BLaER1 treated with 17β-estradiol and CSF1 and Interleukin-3, amounts not matched to agents 10 nM and 100 nM (cell line): Measurements from ENCODE around the gene OPALIN.

Experiments
- H3K27ac ChIP-seq, 11 experiments: shearing (Covaris generic); formaldehyde crosslinking; 2 replicates each; pipeline ENCODE4 v1.8.1; 2022
- H3K27me3 ChIP-seq, 11 experiments: shearing (Covaris generic); formaldehyde crosslinking; 2 replicates each; pipeline ENCODE4 v1.8.1; 2022
- H3K36me3 ChIP-seq, 11 experiments: shearing (Covaris generic); formaldehyde crosslinking; 2 replicates each; pipeline ENCODE4 v1.8.1; 2022
- H3K4me1 ChIP-seq, 10 experiments: shearing (Covaris generic); formaldehyde crosslinking; 2 replicates each; pipeline ENCODE4 v1.8.1; 2022
- H3K4me2 ChIP-seq, 11 experiments: shearing (Covaris generic); formaldehyde crosslinking; 2 replicates each; pipeline ENCODE4 v1.8.1; 2022
- H3K4me3 ChIP-seq, 10 experiments: shearing (Covaris generic); formaldehyde crosslinking; 2 replicates each; pipeline ENCODE4 v1.8.1; 2022
- H3K9ac ChIP-seq, 11 experiments: shearing (Covaris generic); formaldehyde crosslinking; 2 replicates each; pipeline ENCODE4 v1.8.1; 2022
- H3K9me3 ChIP-seq, 11 experiments: shearing (Covaris generic); formaldehyde crosslinking; replicated peaks in 1 of 11; 2 replicates each; pipeline ENCODE4 v1.8.1; 2022
- H4K20me1 ChIP-seq, 11 experiments: shearing (Covaris generic); formaldehyde crosslinking; 2 replicates each; pipeline ENCODE4 v1.8.1; 2022
- Cebpa-rat ChIP-seq, 11 experiments: shearing (Covaris generic); IDR thresholded peaks; 2 replicates each; pipeline ENCODE4 v1.8.1; 2022

OPALIN gene

DNA sequence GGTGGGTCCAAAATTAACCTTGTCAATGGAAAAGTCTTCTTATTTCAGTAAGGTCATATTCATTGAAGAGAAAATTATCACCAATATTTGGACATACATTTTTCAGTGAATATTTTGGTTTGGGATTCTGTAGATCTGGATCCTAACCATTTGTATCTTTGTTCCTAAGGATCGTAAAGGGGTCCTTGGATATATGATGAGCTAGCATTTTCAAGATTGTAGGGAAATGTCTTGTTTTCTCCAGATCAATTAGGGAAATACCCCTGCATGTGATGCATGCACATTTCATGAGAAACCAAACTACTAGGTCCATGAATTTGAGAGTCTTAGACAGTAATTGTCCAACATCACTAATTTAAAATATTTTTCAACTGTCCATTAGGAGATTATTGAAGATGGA, 36.5 kb downstream of the OPALIN start:
- no peaks in the 10 kb centered on the region for H3K9me3 ChIP-seq
- H3K4me1 ChIP-seq: peaks cover 0 to 20% (median 9%) of the 10 kb centered on the region in 10 experiments; a peak in 13 of 20 replicates
- no peak overlapping the region for H3K9ac ChIP-seq
- no peaks in the 10 kb centered on the region for H3K27me3 ChIP-seq
- no peak overlapping the region for H3K4me3 ChIP-seq
- H3K4me2 ChIP-seq: no peak overlapping the region
- no peak for TF ChIP-seq Cebpa-rat (IDR thresholded peaks at IDR 0.05)
- H3K36me3 ChIP-seq: peaks cover 0 to 100% (median 98%) of the 10 kb centered on the region in 11 experiments; a peak in 17 of 22 replicates
- H3K27ac ChIP-seq: peak overlapping the region in 1 of 11 experiments; percentile 12; a peak in 1 of 22 replicates
- peaks cover 0 to 98% (median 0%) of the 10 kb centered on the region in 11 experiments; a peak in 4 of 22 replicates for H4K20me1 ChIP-seq

DNA sequence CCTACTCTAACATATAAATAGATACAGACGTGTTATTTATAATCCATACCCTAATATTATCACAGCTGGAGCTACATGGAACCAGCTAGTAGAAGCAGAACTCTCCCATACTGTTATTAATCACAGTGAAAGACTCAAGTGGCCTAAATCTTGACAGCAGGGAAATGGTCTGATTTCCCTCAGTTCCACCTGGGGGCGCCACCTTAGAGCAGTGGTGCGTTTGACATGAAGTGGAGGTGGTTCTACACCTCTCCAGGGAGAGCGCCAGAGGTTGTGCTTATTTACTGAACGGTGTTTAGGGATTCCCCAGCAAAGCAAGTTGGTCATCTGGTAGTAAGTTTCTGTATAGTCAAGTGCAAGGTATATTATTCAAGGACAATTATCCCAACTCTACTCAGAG, 37.0 kb downstream of the OPALIN start:
- no peaks in the 10 kb centered on the region for H3K9me3 ChIP-seq
- peaks cover 0 to 100% (median 98%) of the 10 kb centered on the region in 11 experiments; a peak in 17 of 22 replicates for H3K36me3 ChIP-seq
- peak overlapping the region in 1 of 11 experiments; percentile 12; a peak in 1 of 22 replicates for H3K27ac ChIP-seq
- H3K4me3 ChIP-seq: no peak overlapping the region
- no peak for TF ChIP-seq Cebpa-rat (IDR thresholded peaks at IDR 0.05)
- no peak overlapping the region for H3K4me2 ChIP-seq
- H3K9ac ChIP-seq: no peak overlapping the region
- no peaks in the 10 kb centered on the region for H3K27me3 ChIP-seq
- H4K20me1 ChIP-seq: peaks cover 0 to 98% (median 0%) of the 10 kb centered on the region in 11 experiments; a peak in 4 of 22 replicates
- peaks cover 0 to 20% (median 10%) of the 10 kb centered on the region in 10 experiments; a peak in 14 of 20 replicates for H3K4me1 ChIP-seq

DNA sequence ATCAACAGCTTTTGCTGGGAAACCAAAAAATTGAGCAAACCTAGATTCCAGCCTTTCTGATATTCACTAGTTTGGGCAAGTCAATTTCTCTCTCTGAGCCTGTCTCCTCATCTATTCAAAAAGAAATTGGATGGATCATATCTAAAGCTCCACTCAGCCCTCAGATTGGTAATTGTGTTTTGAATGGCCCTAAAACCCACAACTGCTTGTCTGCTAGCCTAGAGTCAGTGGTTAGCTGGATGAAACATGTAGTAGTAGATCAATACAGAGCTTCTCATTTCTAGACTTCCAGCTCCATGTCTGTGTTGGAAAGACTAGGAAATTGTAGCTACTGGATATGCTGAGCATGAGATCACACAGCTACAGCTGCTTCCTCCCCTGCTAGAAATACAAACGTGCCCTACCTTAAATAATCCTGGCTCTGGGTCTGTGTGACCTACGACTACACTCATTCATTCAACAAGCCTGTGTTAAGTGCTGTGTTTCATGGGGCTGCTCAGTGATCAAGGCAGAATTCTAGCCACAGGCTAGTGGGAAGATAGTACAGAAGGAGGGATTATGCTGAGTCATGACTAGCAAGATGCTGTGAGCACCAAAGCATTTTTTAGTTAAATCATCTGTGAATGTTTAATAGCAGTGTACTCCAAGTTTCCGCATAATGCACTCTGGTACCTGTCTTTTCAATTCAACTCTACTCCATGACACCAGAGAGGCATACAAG, 38.9 kb downstream of the OPALIN start:
- Histone ChIP-seq H3K9me3 (no peaks in the 10 kb centered on the region), H3K27me3 (no peaks in the 10 kb centered on the region), H3K4me1 (peaks cover 8 to 31% (median 26%) of the 10 kb centered on the region in 10 experiments), H4K20me1 (peaks cover 0 to 98% (median 0%) of the 10 kb centered on the region in 11 experiments; a peak in 4 of 22 replicates), H3K4me3 (no peak overlapping the region), H3K9ac (peak overlapping the region in 3 of 11 experiments; percentile 3 to 39 (median 20); a peak in 3 of 22 replicates), H3K36me3 (peaks cover 0 to 100% (median 82%) of the 10 kb centered on the region in 11 experiments; a peak in 17 of 22 replicates), H3K4me2 (peak overlapping the region in 3 of 11 experiments; percentile 7 to 27 (median 7); a peak in 2 of 22 replicates), H3K27ac (peak overlapping the region in 6 of 11 experiments; percentile 11 to 69 (median 34); a peak in 9 of 22 replicates)
- no peak for TF ChIP-seq Cebpa-rat (IDR thresholded peaks at IDR 0.05)

DNA sequence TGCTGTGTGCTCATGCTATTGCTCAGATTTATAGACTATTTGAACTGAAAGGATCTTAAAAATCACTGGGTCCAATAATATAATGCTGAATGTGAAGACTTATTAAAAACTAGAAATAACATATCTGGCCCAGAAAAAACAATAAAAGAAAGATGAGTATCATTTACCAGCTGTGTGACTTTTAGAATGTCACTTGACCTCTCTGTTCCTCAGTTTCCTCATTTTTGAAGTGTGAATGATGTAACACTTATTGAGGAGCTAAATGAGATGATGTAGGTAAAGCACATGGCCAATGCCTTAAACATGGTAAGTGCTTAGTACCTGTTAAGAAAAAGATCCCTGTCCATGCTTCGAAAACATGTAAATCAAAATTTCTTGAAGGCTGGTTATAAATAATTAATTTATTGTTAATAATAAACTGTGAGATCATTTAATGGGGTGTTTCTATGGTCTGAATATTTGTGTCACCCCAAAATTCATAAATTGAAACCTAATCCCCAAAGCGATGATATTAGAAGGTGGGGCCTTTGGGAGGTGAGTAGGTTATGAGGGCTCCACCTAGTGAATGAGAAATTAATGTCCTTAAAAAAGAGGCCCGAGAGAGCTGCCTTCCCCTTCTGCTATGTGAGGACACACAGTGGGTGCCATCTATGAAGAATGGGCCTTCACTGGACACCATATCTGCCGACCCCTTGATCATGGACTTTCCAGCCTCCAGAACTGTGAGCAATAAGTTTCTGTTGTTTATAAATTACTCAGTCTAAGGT, 41.6 kb downstream of the OPALIN start:
- Histone ChIP-seq H3K9ac (no peak overlapping the region), H4K20me1 (peaks cover 0 to 98% (median 0%) of the 10 kb centered on the region in 11 experiments; a peak in 4 of 22 replicates), H3K4me2 (peak overlapping the region in 1 of 11 experiments; percentile 46; a peak in 3 of 22 replicates), H3K4me1 (peaks cover 8 to 57% (median 52%) of the 10 kb centered on the region in 10 experiments), H3K9me3 (no peaks in the 10 kb centered on the region), H3K4me3 (no peak overlapping the region), H3K36me3 (peaks cover 0 to 100% (median 55%) of the 10 kb centered on the region in 11 experiments; a peak in 15 of 22 replicates), H3K27ac (peak overlapping the region in 1 of 11 experiments; percentile 31; a peak in 2 of 22 replicates), H3K27me3 (no peaks in the 10 kb centered on the region)
- TF ChIP-seq Cebpa-rat (IDR thresholded peaks at IDR 0.05): no peak

DNA sequence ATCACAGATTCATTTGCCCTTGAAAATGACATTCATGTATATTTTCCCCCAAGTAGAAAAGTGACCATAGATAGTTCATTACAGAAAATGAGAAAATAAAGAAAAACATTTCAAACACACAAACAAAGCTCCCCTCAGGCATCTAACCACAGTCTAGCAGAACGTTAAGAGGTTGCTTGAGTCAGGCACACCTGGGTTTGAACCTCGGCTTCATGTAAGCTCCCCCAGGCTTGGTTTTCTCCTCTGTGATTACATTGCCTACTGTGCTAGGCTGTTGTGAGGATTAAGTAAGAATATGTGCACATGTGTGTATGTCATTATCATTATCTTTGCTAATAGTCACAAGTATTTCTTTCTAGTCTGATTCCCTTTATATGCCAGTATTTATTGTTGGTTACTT, 45.5 kb downstream of the OPALIN start:
- peaks cover 0 to 100% (median 18%) of the 10 kb centered on the region in 11 experiments; a peak in 13 of 22 replicates for H3K36me3 ChIP-seq
- H4K20me1 ChIP-seq: peaks cover 0 to 85% (median 0%) of the 10 kb centered on the region in 11 experiments; a peak in 4 of 22 replicates
- H3K4me2 ChIP-seq: peak overlapping the region in 10 of 11 experiments; percentile 15 to 98 (median 94); a peak in 17 of 22 replicates
- peak overlapping the region in 5 of 11 experiments; percentile 15 to 42 (median 32); a peak in 5 of 22 replicates for H3K9ac ChIP-seq
- H3K9me3 ChIP-seq: no peaks in the 10 kb centered on the region
- peak overlapping the region in 2 of 10 experiments; percentile 72 to 89; a peak in 2 of 20 replicates for H3K4me3 ChIP-seq
- H3K27me3 ChIP-seq: no peaks in the 10 kb centered on the region
- peaks cover 37 to 86% (median 84%) of the 10 kb centered on the region in 10 experiments for H3K4me1 ChIP-seq
- H3K27ac ChIP-seq: peak overlapping the region in 8 of 11 experiments; percentile 1 to 93 (median 60); a peak in 12 of 22 replicates
- TF ChIP-seq Cebpa-rat (IDR thresholded peaks at IDR 0.05): no peak

DNA sequence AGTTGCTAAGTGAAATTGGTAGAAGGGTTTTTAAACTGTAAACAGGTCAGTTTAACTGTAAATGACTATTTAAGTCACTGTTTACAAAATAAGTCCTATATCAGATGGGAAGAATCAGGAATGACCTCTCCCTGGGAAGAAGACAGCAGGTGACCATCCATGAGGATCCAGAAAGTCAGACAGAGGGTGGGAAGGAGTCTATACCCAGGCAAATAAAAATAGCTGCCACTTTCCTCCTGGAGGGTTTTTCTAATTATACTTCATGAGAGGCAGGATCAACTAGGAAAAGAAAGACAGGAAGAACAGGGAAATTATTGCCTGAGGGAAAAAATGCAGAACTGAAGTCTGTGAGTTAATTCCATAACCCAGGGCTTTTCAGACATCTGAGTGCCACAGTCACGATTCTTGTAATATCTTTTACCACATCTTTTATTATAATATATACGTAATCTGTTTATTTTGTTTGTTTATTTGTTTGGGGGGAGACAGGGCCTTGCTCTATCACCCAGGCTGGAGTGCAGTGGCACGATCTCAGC, 47.6 kb downstream of the OPALIN start:
- peaks cover 0 to 99% (median 0%) of the 10 kb centered on the region in 11 experiments; a peak in 8 of 22 replicates for H3K36me3 ChIP-seq
- H3K9ac ChIP-seq: peak overlapping the region in 8 of 11 experiments; percentile 5 to 86 (median 81); a peak in 11 of 22 replicates
- H3K9me3 ChIP-seq: no peaks in the 10 kb centered on the region
- H3K27me3 ChIP-seq: no peaks in the 10 kb centered on the region
- peak overlapping the region in 9 of 11 experiments; percentile 35 to 94 (median 87); a peak in 14 of 22 replicates for H3K27ac ChIP-seq
- H3K4me3 ChIP-seq: peak overlapping the region in 3 of 10 experiments; percentile 68 to 89 (median 72); a peak in 4 of 20 replicates
- H3K4me1 ChIP-seq: peaks cover 56 to 99% (median 88%) of the 10 kb centered on the region in 10 experiments
- peaks cover 0 to 64% (median 0%) of the 10 kb centered on the region in 11 experiments; a peak in 4 of 22 replicates for H4K20me1 ChIP-seq
- no peak for TF ChIP-seq Cebpa-rat (IDR thresholded peaks at IDR 0.05)
- H3K4me2 ChIP-seq: peak overlapping the region in 10 of 11 experiments; percentile 22 to 98 (median 94); a peak in 19 of 22 replicates

DNA sequence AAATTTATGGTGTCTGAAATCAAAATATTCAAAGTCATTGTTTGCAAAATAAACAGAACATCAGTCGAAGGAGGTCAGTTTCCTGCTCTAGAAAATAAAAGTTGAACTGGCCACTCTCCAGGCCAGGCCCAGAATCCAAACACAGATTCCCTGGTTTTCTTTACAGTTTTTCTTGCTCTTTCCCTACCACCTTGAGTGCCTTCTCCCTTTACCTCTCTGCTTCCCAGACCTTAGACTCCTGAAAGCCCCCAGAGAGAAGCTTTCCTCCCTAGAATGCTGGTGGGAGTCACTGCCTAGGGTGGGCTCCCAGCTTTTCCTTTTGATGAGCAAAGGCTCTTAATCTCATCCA, 48.5 kb downstream of the OPALIN start:
- Histone ChIP-seq H3K27ac (peak overlapping the region in 10 of 11 experiments; percentile 3 to 94 (median 84); a peak in 18 of 22 replicates), H3K9me3 (no peaks in the 10 kb centered on the region), H4K20me1 (peaks cover 0 to 55% (median 0%) of the 10 kb centered on the region in 11 experiments; a peak in 4 of 22 replicates), H3K4me2 (peak overlapping the region; percentile 71 to 98 (median 94); a peak in 21 of 22 replicates), H3K27me3 (no peaks in the 10 kb centered on the region), H3K4me1 (peaks cover 59 to 99% (median 86%) of the 10 kb centered on the region in 10 experiments), H3K36me3 (peaks cover 0 to 99% (median 0%) of the 10 kb centered on the region in 11 experiments; a peak in 7 of 22 replicates), H3K9ac (peak overlapping the region in 10 of 11 experiments; percentile 34 to 86 (median 81); a peak in 17 of 22 replicates), H3K4me3 (peak overlapping the region in 4 of 10 experiments; percentile 64 to 89 (median 70); a peak in 6 of 20 replicates)
- TF ChIP-seq Cebpa-rat (IDR thresholded peaks at IDR 0.05): no peak
